H1 (cell line): ENCODE results near the gene UPF2.
"Not testable (repeated sequence)": the region's sequence is repeated elsewhere in the genome, so short reads cannot be mapped to it uniquely, and the experiment has no call there.

Experiments used
- CREB1 ChIP-seq: IDR thresholded peaks from 2 replicates; pipeline ENCODE4 v1.6.1; 2012; ENCODE audit warnings: inconsistent platforms
- GTF2F1 ChIP-seq: IDR thresholded peaks from 2 replicates; pipeline ENCODE4 v1.6.1; 2012; ENCODE audit warnings: low read depth, low read length, improper control_type of control experiment, borderline replicate concordance
- HDAC6 ChIP-seq: IDR thresholded peaks from one replicate; pipeline ENCODE4 v1.7.1; 2012; ENCODE audit warnings: low read depth, mild to moderate bottlenecking, inconsistent platforms, low read length, moderate library complexity
- YY1 ChIP-seq: IDR thresholded peaks from 2 replicates; pipeline ENCODE4 v1.6.1; 2011; ENCODE audit warnings: low read depth, mild to moderate bottlenecking, low read length
- TF ChIP-seq, protein P1 (sequence below), 3 experiments: IDR thresholded peaks; 1 replicate in 2 of 3; 2 replicates in 1 of 3; pipeline versions ENCODE4 v1.5.1 to v1.6.1; 2011; ENCODE audit warnings: low read length in 3 of 3, mild to moderate bottlenecking in 3 of 3, inconsistent platforms in 2 of 3, low read depth in 1 of 3, moderate library complexity in 1 of 3; ENCODE audit not compliant: insufficient read depth in 1 of 3; ENCODE audit errors: control extremely low read depth in 1 of 3

DNA sequence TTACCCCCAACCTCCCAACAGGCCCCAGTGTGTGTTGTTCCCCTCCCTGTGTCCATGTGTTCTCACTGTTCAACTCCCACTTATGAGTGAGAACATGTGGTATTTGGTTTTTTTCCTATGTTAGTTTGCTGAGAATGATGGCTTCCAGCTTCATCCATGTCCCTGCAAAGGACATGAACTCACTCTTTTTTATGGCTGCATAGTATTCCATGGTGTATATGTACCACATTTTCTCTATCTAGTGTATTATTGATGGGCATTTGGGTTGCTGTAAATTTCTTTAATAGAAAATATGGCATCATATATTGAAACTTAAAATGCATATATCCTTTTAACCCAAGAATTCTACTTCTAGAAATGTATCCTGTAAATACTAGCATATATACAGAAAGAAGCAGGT, 33.8 kb downstream of the UPF2 start:
- TF ChIP-seq, protein P1, sequence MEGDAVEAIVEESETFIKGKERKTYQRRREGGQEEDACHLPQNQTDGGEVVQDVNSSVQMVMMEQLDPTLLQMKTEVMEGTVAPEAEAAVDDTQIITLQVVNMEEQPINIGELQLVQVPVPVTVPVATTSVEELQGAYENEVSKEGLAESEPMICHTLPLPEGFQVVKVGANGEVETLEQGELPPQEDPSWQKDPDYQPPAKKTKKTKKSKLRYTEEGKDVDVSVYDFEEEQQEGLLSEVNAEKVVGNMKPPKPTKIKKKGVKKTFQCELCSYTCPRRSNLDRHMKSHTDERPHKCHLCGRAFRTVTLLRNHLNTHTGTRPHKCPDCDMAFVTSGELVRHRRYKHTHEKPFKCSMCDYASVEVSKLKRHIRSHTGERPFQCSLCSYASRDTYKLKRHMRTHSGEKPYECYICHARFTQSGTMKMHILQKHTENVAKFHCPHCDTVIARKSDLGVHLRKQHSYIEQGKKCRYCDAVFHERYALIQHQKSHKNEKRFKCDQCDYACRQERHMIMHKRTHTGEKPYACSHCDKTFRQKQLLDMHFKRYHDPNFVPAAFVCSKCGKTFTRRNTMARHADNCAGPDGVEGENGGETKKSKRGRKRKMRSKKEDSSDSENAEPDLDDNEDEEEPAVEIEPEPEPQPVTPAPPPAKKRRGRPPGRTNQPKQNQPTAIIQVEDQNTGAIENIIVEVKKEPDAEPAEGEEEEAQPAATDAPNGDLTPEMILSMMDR (IDR thresholded peaks at IDR 0.05; ENCODE audit: control extremely low read depth in 1 of 3, insufficient read depth in 1 of 3, low read depth in 1 of 3, low read length in 3 of 3) = not testable (repeated sequence)
- not testable (repeated sequence) for TF ChIP-seq CREB1, YY1, GTF2F1, HDAC6
